KG1 (cell line): ENCODE data around the gene DIS3.
"Not testable (repeated sequence)": the region's sequence is repeated elsewhere in the genome, so short reads cannot be mapped to it uniquely, and the experiment has no call there.

Source experiments
- DNase-seq: peaks from one replicate; lab custom pipeline; 2025; lab: John Stamatoyannopoulos, UW

Gene DIS3

GRCh38 chr13:72781451-72782439, at the start of gene DIS3, which contains the start of gene PIBF1:
DIS3 (minus strand) TSS chr13:72781900; CDS start chr13:72781832, 68 bp downstream.
PIBF1 (plus strand) TSS chr13:72782133; CDS start chr13:72783470, 1,337 bp downstream.
- peak; percentile 93 for DNase-seq

- DNase-seq, result no peak
Measured at GRCh38 chr13:72823724-72824123, 42.0 kb upstream of the DIS3 start.

GRCh38 chr13:72823081-72823480, 41.4 kb upstream of the DIS3 start:
- DNase-seq, result no peak

GRCh38 chr13:72820898-72821279, 39.2 kb upstream of the DIS3 start:
- no peak for DNase-seq

GRCh38 chr13:72820156-72820897, 38.6 kb upstream of the DIS3 start:
- DNase-seq, result no peak

GRCh38 chr13:72808917-72809500, 27.3 kb upstream of the DIS3 start:
- DNase-seq, result no peak

GRCh38 chr13:72806514-72806913, 24.8 kb upstream of the DIS3 start:
- not testable (repeated sequence) for DNase-seq

- DNase-seq, result no peak
Measured at GRCh38 chr13:72805676-72806346, 24.1 kb upstream of the DIS3 start.

GRCh38 chr13:72804301-72804700, 22.6 kb upstream of the DIS3 start:
- no peak for DNase-seq

- no peak for DNase-seq
Measured at GRCh38 chr13:72798817-72799216, 17.1 kb upstream of the DIS3 start.

GRCh38 chr13:72792640-72793039, 10.9 kb upstream of the DIS3 start:
- no peak for DNase-seq

GRCh38 chr13:72788831-72789230, 7.1 kb upstream of the DIS3 start:
- no peak for DNase-seq

GRCh38 chr13:72784679-72785078, 3.0 kb upstream of the DIS3 start:
- DNase-seq, result not testable (repeated sequence)

GRCh38 chr13:72782717-72783116, 1.0 kb upstream of the DIS3 start:
- no peak for DNase-seq

- DNase-seq, result no peak
Measured at GRCh38 chr13:72774019-72774418, 7.7 kb downstream of the DIS3 start.

GRCh38 chr13:72763411-72763810, 18.3 kb downstream of the DIS3 start:
- DNase-seq, result no peak

GRCh38 chr13:72760189-72760588, 21.5 kb downstream of the DIS3 start:
- DNase-seq, result no peak

- DNase-seq, result no peak
Measured at GRCh38 chr13:72757792-72758535, 23.7 kb downstream of the DIS3 start.

GRCh38 chr13:72754111-72754510, 27.6 kb downstream of the DIS3 start:
- no peak for DNase-seq

GRCh38 chr13:72751220-72751619, 30.5 kb downstream of the DIS3 start:
- no peak for DNase-seq

- no peak for DNase-seq
Measured at GRCh38 chr13:72745260-72745659, 36.4 kb downstream of the DIS3 start.
